NCI-H1930 (cell line): ENCODE data around the gene RPS6KA2.

Experiments
- DNase-seq, 2 experiments: peaks; one replicate each; lab custom pipeline; 2025; lab: John Stamatoyannopoulos, UW

Gene RPS6KA2

GRCh38 chr6:166501246-166501645, 125.8 kb downstream of the RPS6KA2 start:
- no peak for DNase-seq

- DNase-seq: no peak
These were observed 126.8 kb downstream of the RPS6KA2 start for GRCh38 chr6:166500246-166500645.

GRCh38 chr6:166499350-166500163, 127.5 kb downstream of the RPS6KA2 start:
- no peak for DNase-seq

- no peak for DNase-seq
These were observed 128.2 kb downstream of the RPS6KA2 start for GRCh38 chr6:166498661-166499349.

GRCh38 chr6:166498228-166498627, 128.8 kb downstream of the RPS6KA2 start:
- no peak for DNase-seq

GRCh38 chr6:166497087-166497899, 129.8 kb downstream of the RPS6KA2 start:
- DNase-seq: no peak

- DNase-seq: no peak
These were observed 130.6 kb downstream of the RPS6KA2 start for GRCh38 chr6:166496460-166496859.

GRCh38 chr6:166495487-166496314, 131.3 kb downstream of the RPS6KA2 start:
- DNase-seq: no peak

- DNase-seq: no peak
These were observed 132.1 kb downstream of the RPS6KA2 start for GRCh38 chr6:166494757-166495486.

- DNase-seq: no peak
These were observed 133.0 kb downstream of the RPS6KA2 start for GRCh38 chr6:166494101-166494441.

GRCh38 chr6:166493427-166494100, 133.5 kb downstream of the RPS6KA2 start:
- no peak for DNase-seq

- no peak for DNase-seq
These were observed 134.8 kb downstream of the RPS6KA2 start for GRCh38 chr6:166492092-166492741.

GRCh38 chr6:166490671-166491500, 136.2 kb downstream of the RPS6KA2 start:
- DNase-seq: no peak

- DNase-seq: no peak
These were observed 137.5 kb downstream of the RPS6KA2 start for GRCh38 chr6:166489301-166490155.

- no peak for DNase-seq
These were observed 138.3 kb downstream of the RPS6KA2 start for GRCh38 chr6:166488701-166489100.

- DNase-seq: no peak
These were observed 138.9 kb downstream of the RPS6KA2 start for GRCh38 chr6:166488076-166488685.

GRCh38 chr6:166487148-166487547, 139.9 kb downstream of the RPS6KA2 start:
- DNase-seq: no peak

- no peak for DNase-seq
These were observed 140.5 kb downstream of the RPS6KA2 start for GRCh38 chr6:166486536-166486880.
